Prostate gland (tissue), 2 donors: ENCODE data around the gene RAB8A. TPM values are rescaled to one million over a fixed set of nuclear protein-coding genes. Genes with fewer than 3 reads are reported as not detected.
A peak's percentile ranks its signal among the peaks of the same experiment; 100 is the strongest.

ENCODE experiments used
- DNase-seq: peaks from one replicate; pipeline ENCODE4 v3.0.0-alpha.2; 2019; ENCODE audit warnings: low spot score
- H3K27ac ChIP-seq, 2 donors: fragments of 200-600 bp; sonication (generic); 2 replicates each; pipeline ENCODE4 v1.5.1; 2017 to 2019
- H3K27me3 ChIP-seq: fragments of 200-600 bp; sonication (generic); replicated peaks from 2 replicates; pipeline ENCODE4 v1.5.1; 2019; ENCODE audit not compliant: insufficient read depth
- H3K36me3 ChIP-seq, 2 donors: fragments of 200-600 bp; sonication (generic); 1 replicate in 1 of 2; 2 replicates in 1 of 2; pipeline versions ENCODE4 v1.5.1 to v1.8.1; 2017 to 2019
- H3K4me1 ChIP-seq: fragments of 200-600 bp; sonication (generic); replicated peaks from 2 replicates; pipeline ENCODE4 v1.5.1; 2019
- H3K4me3 ChIP-seq, 2 donors: fragments of 200-600 bp; sonication (generic); 2 replicates each; pipeline ENCODE4 v1.5.1; 2017 to 2019
- H3K9me3 ChIP-seq: fragments of 200-600 bp; sonication (generic); 2 replicates; pipeline ENCODE4 v1.5.1; 2017
- CTCF ChIP-seq, 4 experiments: fragments of 200-600 bp in 2 of 4; fragments of 450-650 bp in 2 of 4; sonication (generic) in 2 of 4; IDR thresholded peaks; 1 replicate in 3 of 4; 2 replicates in 1 of 4; pipeline ENCODE4 v1.5.1; 2016 to 2019; ENCODE audit warnings: antibody characterized with exemption in 4 of 4, mild to moderate bottlenecking in 2 of 4, moderate library complexity in 2 of 4
- POLR2A ChIP-seq: fragments of 450-650 bp; IDR thresholded peaks from one replicate; pipeline ENCODE4 v1.6.1; 2016; ENCODE audit warnings: antibody characterized with exemption, mild to moderate bottlenecking
- POLR2AphosphoS5 ChIP-seq: sonication (generic); formaldehyde crosslinking; IDR thresholded peaks from one replicate; pipeline ENCODE4 v1.6.1; 2017; ENCODE audit warnings: antibody characterized with exemption
- WGBS: methylation state at CpG from one replicate; pipeline ENCODE4 v1.1.5; 2018; 5-methylcytosine and 5-hydroxymethylcytosine counted together
- intact Hi-C: fragments of 100-400 bp; cut with DNase I; formaldehyde crosslinking; loops from one replicate; pipeline ENCODE4 v1.14.2; 2022
- total RNA-seq, 2 donors: library from RNA; depleted of rRNA; stranded (reverse); fragments of >200 nt; gene quantifications; one replicate each; pipeline ENCODE4 v1.1.0, GENCODE V29; 2016

Gene RAB8A
- total RNA-seq, 2 donors from 2014 or later: 67.8 to 70.5 TPM

- no peak for DNase-seq
- no peaks in the 10 kb centered on the region for H3K9me3 ChIP-seq
- intact Hi-C loops: no loop called here
- peaks cover 9 to 33% of the 10 kb centered on the region in 2 donors for H3K36me3 ChIP-seq
- H3K4me1 ChIP-seq: no peaks in the 10 kb centered on the region
- H3K27ac ChIP-seq: peak overlapping the region; percentile 63 to 89
- TF ChIP-seq POLR2A (no peak), POLR2AphosphoS5 (no peak), CTCF (IDR thresholded peaks at IDR 0.05) (no peak)
- H3K27me3 ChIP-seq: no peaks in the 10 kb centered on the region
- no peak overlapping the region for H3K4me3 ChIP-seq
- WGBS: 75% methylated on average over 10 of the region's 10 CpGs
Observed at GRCh38 chr19:16094360-16095070, 17.2 kb upstream of the RAB8A start.

GRCh38 chr19:16095071-16095571, 16.6 kb upstream of the RAB8A start:
- no peak for DNase-seq
- peak overlapping the region; percentile 77 to 89 for H3K27ac ChIP-seq
- H3K27me3 ChIP-seq: no peaks in the 10 kb centered on the region
- H3K36me3 ChIP-seq: peaks cover 9 to 30% of the 10 kb centered on the region in 2 donors
- H3K4me3 ChIP-seq: no peak overlapping the region
- intact Hi-C loops: no loop called here
- no peaks in the 10 kb centered on the region for H3K9me3 ChIP-seq
- WGBS: 76% methylated on average over 13 of the region's 13 CpGs
- H3K4me1 ChIP-seq: no peaks in the 10 kb centered on the region
- TF ChIP-seq POLR2AphosphoS5 (no peak), CTCF (IDR thresholded peaks at IDR 0.05) (no peak), POLR2A (no peak)

- intact Hi-C loops: no loop called here
- Histone ChIP-seq H3K27me3 (no peaks in the 10 kb centered on the region), H3K27ac (peak overlapping the region; percentile 77 to 89), H3K4me3 (no peak overlapping the region), H3K4me1 (no peaks in the 10 kb centered on the region), H3K36me3 (peaks cover 3 to 24% of the 10 kb centered on the region in 2 donors), H3K9me3 (no peaks in the 10 kb centered on the region)
- TF ChIP-seq POLR2AphosphoS5 (no peak), POLR2A (no peak), CTCF (IDR thresholded peaks at IDR 0.05) (no peak)
- 80% methylated on average over 10 of the region's 10 CpGs for WGBS
- DNase-seq: no peak
Observed at GRCh38 chr19:16096280-16096855, 15.3 kb upstream of the RAB8A start.

- TF ChIP-seq POLR2A (no peak), POLR2AphosphoS5 (no peak), CTCF (IDR thresholded peaks at IDR 0.05) (no peak)
- DNase-seq: no peak
- WGBS: 88% methylated on average over 6 of the region's 6 CpGs
- Histone ChIP-seq H3K4me3 (no peak overlapping the region), H3K27ac (peak overlapping the region; percentile 77 to 89), H3K4me1 (no peaks in the 10 kb centered on the region), H3K36me3 (peaks cover 0 to 23% of the 10 kb centered on the region in 2 donors), H3K9me3 (no peaks in the 10 kb centered on the region), H3K27me3 (no peaks in the 10 kb centered on the region)
- intact Hi-C loops: no loop called here
Observed at GRCh38 chr19:16098416-16098768, 13.3 kb upstream of the RAB8A start.
